ENCODE measurements around the gene SASH1.

DNA sequence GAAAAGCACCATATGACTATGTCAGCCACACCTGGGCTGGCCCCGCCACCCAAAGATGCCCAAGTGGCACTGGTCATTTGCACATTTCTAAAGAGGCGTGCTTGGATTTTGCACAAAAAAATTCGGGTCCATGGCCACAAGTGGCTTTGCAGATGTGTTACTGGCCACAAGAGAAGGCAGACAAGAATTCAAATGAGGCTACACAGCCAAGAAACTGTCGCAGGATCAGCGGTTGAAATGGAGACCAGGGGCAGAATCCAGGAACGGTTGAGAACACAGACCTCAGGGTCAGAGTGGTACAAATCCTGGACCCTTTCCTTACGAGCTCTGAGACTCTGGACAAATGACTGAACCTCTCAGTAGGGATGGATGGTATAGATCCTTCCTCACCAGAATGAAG lies 48.6 kb upstream of the SASH1 start:
- no peak for TF ChIP-seq GATA2 (IDR thresholded peaks at IDR 0.05; ENCODE audit: low read depth, low read length)
- TF ChIP-seq GATA3 (IDR thresholded peaks at IDR 0.05; ENCODE audit: low read depth, low read length), result no peak

Measured in SH-SY5Y (cell line).